ENCODE measurements around the gene ASIC5.

- TF ChIP-seq, protein P1, sequence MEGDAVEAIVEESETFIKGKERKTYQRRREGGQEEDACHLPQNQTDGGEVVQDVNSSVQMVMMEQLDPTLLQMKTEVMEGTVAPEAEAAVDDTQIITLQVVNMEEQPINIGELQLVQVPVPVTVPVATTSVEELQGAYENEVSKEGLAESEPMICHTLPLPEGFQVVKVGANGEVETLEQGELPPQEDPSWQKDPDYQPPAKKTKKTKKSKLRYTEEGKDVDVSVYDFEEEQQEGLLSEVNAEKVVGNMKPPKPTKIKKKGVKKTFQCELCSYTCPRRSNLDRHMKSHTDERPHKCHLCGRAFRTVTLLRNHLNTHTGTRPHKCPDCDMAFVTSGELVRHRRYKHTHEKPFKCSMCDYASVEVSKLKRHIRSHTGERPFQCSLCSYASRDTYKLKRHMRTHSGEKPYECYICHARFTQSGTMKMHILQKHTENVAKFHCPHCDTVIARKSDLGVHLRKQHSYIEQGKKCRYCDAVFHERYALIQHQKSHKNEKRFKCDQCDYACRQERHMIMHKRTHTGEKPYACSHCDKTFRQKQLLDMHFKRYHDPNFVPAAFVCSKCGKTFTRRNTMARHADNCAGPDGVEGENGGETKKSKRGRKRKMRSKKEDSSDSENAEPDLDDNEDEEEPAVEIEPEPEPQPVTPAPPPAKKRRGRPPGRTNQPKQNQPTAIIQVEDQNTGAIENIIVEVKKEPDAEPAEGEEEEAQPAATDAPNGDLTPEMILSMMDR (IDR thresholded peaks at IDR 0.05; ENCODE audit: low read depth, low read length), result no peak
- no peak for TF ChIP-seq POLR2A (IDR thresholded peaks at IDR 0.05; ENCODE audit: extremely low read depth, insufficient read length)
- TF ChIP-seq, protein P2, sequence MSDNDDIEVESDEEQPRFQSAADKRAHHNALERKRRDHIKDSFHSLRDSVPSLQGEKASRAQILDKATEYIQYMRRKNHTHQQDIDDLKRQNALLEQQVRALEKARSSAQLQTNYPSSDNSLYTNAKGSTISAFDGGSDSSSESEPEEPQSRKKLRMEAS (IDR thresholded peaks at IDR 0.05; ENCODE audit: low read depth, low read length), result no peak
Measured at GRCh38 chr4:155889031-155889793, 23.1 kb upstream of the ASIC5 start.
